K562 (cell line): ENCODE data around the gene GKN1. TPM values are rescaled to one million over a fixed set of nuclear protein-coding genes. Genes with fewer than 3 reads are reported as not detected.

Source experiments
- ATAC-seq: fragments of 200-7000 bp; cut with Tn5 transposase; 3 replicates; pipeline ENCODE4 v1.9.1; 2020; ENCODE audit warnings: moderate library complexity
- BruUV-seq: library from RNA; stranded (reverse); fragments of 400-500 nt; replicated peaks from 2 replicates; lab custom pipeline; 2021; lab: Mats Ljungman, UMichigan
- CTCF ChIA-PET: fragments of 300-600 bp; formaldehyde crosslinking; extraction: SDS; loops from one replicate; lab custom pipeline; 2021; ENCODE audit warnings: low intra/inter-chr PET ratio; lab: Yijun Ruan, JAX
- POLR2A ChIA-PET: fragments of 300-600, 350-650 bp; sonication (Branson Sonifier 250); formaldehyde crosslinking; extraction: SDS; loops from one replicate; lab custom pipeline; 2021; ENCODE audit warnings: antibody characterized with exemption, inconsistent platforms; lab: Yijun Ruan, JAX
- DNase-seq, 4 experiments: peaks; one replicate each; pipeline versions ENCODE4 v3.0.0 to v3.0.0-alpha.2; 2011 to 2018; ENCODE audit warnings: low spot score in 3 of 4, mixed read lengths in 3 of 4; ENCODE audit errors: extremely low read depth in 1 of 4
- FAIRE-seq: peaks from 2 replicates; lab custom pipeline; 2011; peaks lifted over from hg19 to GRCh38; lab: Jason Lieb, UNC
- H2AFZ ChIP-seq: 2 replicates; pipeline ENCODE4 v1.6.0; 2011; ENCODE audit warnings: low read depth, low read length, control low read depth, inconsistent platforms
- H3K27ac ChIP-seq: fragments of 200-600 bp; 3 replicates; pipeline ENCODE4 v1.8.0; 2011; ENCODE audit warnings: low read depth, mild to moderate bottlenecking, control low read depth, inconsistent platforms, low read length, moderate library complexity, mixed read lengths; ENCODE audit errors: extremely low read depth
- H3K27me3 ChIP-seq, 2 experiments: fragments of 300-600 bp in 1 of 2; 2 replicates in 1 of 2; 3 replicates in 1 of 2; pipeline versions ENCODE4 v1.6.0 to v1.8.0; 2011; ENCODE audit warnings: inconsistent platforms in 2 of 2, low read length in 2 of 2, mild to moderate bottlenecking in 1 of 2, mixed read lengths in 1 of 2, moderate library complexity in 1 of 2; ENCODE audit not compliant: control insufficient read depth in 2 of 2, insufficient read depth in 2 of 2
- H3K36me3 ChIP-seq: fragments of 300-600 bp; 3 replicates; pipeline ENCODE4 v1.8.0; 2011; ENCODE audit warnings: mild to moderate bottlenecking, low read length, inconsistent platforms; ENCODE audit not compliant: control insufficient read depth, insufficient read depth
- H3K4me1 ChIP-seq, 2 experiments: fragments of 200-600 bp in 1 of 2; replicated peaks in 1 of 2; 2 replicates in 1 of 2; 3 replicates in 1 of 2; pipeline versions ENCODE4 v1.5.1 to v1.8.0; 2011; ENCODE audit warnings: inconsistent platforms in 2 of 2, low read length in 2 of 2, mild to moderate bottlenecking in 1 of 2, mixed read lengths in 1 of 2, moderate library complexity in 1 of 2; ENCODE audit not compliant: control insufficient read depth in 2 of 2, insufficient read depth in 2 of 2
- H3K4me2 ChIP-seq: 2 replicates; pipeline ENCODE4 v1.6.1; 2011; ENCODE audit warnings: low read length, control low read depth, inconsistent platforms, mixed read lengths; ENCODE audit not compliant: insufficient read depth
- H3K4me3 ChIP-seq: fragments of 200-600 bp; sonication (generic), shearing (Covaris generic); 2 replicates; pipeline ENCODE4 v1.5.1; 2016; ENCODE audit warnings: control low read depth, inconsistent platforms
- H3K79me2 ChIP-seq: fragments of 200-600 bp; 3 replicates; pipeline ENCODE4 v1.8.0; 2011; ENCODE audit warnings: low read length, inconsistent platforms; ENCODE audit not compliant: control insufficient read depth, insufficient read depth
- H3K9ac ChIP-seq, 2 experiments: 2 replicates each; pipeline versions ENCODE4 v1.6.0 to v1.6.1; 2011; ENCODE audit warnings: low read depth in 2 of 2, low read length in 2 of 2, control low read depth in 1 of 2, inconsistent platforms in 1 of 2, mild to moderate bottlenecking in 1 of 2, mixed read lengths in 1 of 2; ENCODE audit not compliant: insufficient read depth in 1 of 2
- H3K9me1 ChIP-seq: one replicate; pipeline ENCODE4 v1.6.0; 2011; ENCODE audit warnings: inconsistent platforms, mild to moderate bottlenecking, low read length, moderate library complexity; ENCODE audit not compliant: control insufficient read depth, insufficient read depth
- H3K9me3 ChIP-seq: replicated peaks from 2 replicates; pipeline ENCODE4 v1.5.1; 2011; ENCODE audit warnings: low read depth, low read length, inconsistent platforms; ENCODE audit not compliant: control insufficient read depth, insufficient read depth
- H4K20me1 ChIP-seq: replicated peaks from 2 replicates; pipeline ENCODE4 v1.6.1; 2011; ENCODE audit warnings: low read length, inconsistent platforms, mixed read lengths; ENCODE audit not compliant: control insufficient read depth, insufficient read depth
- CHD2 ChIP-seq: IDR thresholded peaks from 2 replicates; pipeline ENCODE4 v1.6.1; 2011; ENCODE audit warnings: low read depth, low read length
- LEF1 ChIP-seq: fragments of 450-650 bp; IDR thresholded peaks from 2 replicates; pipeline ENCODE4 v1.6.1; 2016; ENCODE audit warnings: mild to moderate bottlenecking
- WGBS: fragments of 100-300 bp; shearing (Covaris generic); methylation state at CpG from one replicate; pipeline ENCODE4 v1.1.6; 2016; ENCODE audit warnings: low coverage, mixed read lengths; ENCODE audit not compliant: insufficient coverage; ENCODE audit errors: missing lambda C conversion rate; 5-methylcytosine and 5-hydroxymethylcytosine counted together
- in situ Hi-C: fragments of 300-500 bp; cut with MboI; formaldehyde crosslinking; loops from 4 replicates; pipeline ENCODE4 v1.15.0; 2018; ENCODE audit warnings: inconsistent platforms, mixed read lengths
- intact Hi-C: fragments of 100-400 bp; cut with micrococcal nuclease; formaldehyde crosslinking; loops from 2 replicates; pipeline ENCODE4 v1.14.2; 2022
- polyA plus RNA-seq, 8 experiments: library from polyadenylated mRNA; depleted of rRNA in 4 of 8; stranded (reverse) in 5 of 8; unstranded in 3 of 8; fragments of >200 nt; fragmentation: Nextera tagmentation in 2 of 8; fragmentation: Illumina TruSeq in 1 of 8; extraction: Ambion mirVana in 2 of 8; extraction: Trizol in 1 of 8; gene quantifications; 2 replicates each; pipeline versions ENCODE4 v1.2.1 to v1.2.3, GENCODE V29; 2011 to 2014; ENCODE audit warnings: inconsistent platforms in 1 of 8, missing spikeins in 1 of 8
- total RNA-seq, 7 experiments: library from RNA; depleted of rRNA in 6 of 7; stranded (reverse); fragments of >200 nt in 6 of 7; fragmentation: Illumina TruSeq in 2 of 7; extraction: Trizol in 2 of 7; gene quantifications; 2 replicates each; pipeline versions ENCODE4 v1.2.1 to v1.2.3, GENCODE V29; 2011 to 2021; ENCODE audit warnings: low replicate concordance in 1 of 7
- TF ChIP-seq, protein P1 (sequence below): sonication (generic); formaldehyde crosslinking; IDR thresholded peaks from 2 replicates; pipeline ENCODE4 v1.4.0; 2020; ENCODE audit warnings: mild to moderate bottlenecking, missing genetic modification reagents
- TF ChIP-seq, protein P2 (sequence below): sonication (generic); formaldehyde crosslinking; IDR thresholded peaks from 2 replicates; pipeline ENCODE4 v1.8.1; 2023; ENCODE audit warnings: missing genetic modification reagents, mild to moderate bottlenecking, borderline replicate concordance

GKN1 gene
- total and polyA plus RNA-seq, 9 of the 15 experiments (the other 6 are each of a cell fraction or from before 2014, with no cell fraction given), result not detected

DNA sequence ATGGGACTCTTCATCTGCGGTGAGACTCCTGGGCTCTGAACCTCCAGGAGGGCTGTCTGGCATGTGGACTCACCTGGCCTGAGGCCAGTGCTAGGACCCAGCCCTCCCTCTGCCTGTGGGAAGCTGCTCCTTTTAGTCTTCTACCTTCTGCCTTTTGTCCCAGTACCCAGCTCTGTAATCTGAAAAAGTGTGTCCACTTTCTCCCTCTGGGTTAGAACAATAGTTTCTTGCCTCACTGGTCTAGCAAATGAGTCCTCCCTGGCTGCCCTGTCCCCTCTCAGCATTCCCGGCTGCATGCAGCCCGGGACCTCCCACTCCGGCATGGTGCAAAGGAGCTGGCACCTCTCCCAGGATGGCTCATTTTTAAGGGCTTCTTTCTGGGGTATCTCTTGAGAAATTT lies 47.6 kb upstream of the GKN1 start (continued):
- TF ChIP-seq, protein P1, sequence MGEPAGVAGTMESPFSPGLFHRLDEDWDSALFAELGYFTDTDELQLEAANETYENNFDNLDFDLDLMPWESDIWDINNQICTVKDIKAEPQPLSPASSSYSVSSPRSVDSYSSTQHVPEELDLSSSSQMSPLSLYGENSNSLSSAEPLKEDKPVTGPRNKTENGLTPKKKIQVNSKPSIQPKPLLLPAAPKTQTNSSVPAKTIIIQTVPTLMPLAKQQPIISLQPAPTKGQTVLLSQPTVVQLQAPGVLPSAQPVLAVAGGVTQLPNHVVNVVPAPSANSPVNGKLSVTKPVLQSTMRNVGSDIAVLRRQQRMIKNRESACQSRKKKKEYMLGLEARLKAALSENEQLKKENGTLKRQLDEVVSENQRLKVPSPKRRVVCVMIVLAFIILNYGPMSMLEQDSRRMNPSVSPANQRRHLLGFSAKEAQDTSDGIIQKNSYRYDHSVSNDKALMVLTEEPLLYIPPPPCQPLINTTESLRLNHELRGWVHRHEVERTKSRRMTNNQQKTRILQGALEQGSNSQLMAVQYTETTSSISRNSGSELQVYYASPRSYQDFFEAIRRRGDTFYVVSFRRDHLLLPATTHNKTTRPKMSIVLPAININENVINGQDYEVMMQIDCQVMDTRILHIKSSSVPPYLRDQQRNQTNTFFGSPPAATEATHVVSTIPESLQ, result no peak
- TF ChIP-seq, all 486 proteins: peak for 0

DNA sequence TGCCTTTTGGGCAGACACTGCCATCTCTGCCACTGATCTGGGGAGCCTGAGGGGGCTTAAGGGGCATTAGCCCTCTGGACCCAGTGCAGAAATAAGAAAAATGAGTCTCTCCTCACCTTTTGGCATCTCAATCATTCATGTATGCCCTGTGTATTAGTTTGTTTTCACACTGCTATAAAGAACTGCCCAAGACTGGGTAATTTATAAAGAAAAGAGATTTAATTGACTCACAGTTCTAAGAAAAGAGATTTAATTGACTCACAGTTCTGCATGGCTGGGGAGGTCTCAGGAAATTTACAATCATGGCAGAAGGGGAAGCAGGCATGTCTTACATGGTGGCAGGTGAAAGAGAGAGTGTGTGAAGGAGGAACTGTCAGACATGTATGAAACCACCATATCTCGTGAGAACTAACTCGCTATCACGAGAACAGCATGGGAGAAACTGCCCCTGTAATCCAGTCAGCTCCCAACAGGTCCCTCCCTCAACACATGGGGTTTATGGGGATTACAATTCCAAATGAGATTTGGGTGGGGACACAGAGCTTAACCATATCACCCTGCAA lies 43.2 kb upstream of the GKN1 start:
- POLR2A ChIA-PET, result no interaction called here
- CTCF ChIA-PET, result no interaction called here
- peak; percentile 80 for TF ChIP-seq CHD2
- TF ChIP-seq, protein P2, sequence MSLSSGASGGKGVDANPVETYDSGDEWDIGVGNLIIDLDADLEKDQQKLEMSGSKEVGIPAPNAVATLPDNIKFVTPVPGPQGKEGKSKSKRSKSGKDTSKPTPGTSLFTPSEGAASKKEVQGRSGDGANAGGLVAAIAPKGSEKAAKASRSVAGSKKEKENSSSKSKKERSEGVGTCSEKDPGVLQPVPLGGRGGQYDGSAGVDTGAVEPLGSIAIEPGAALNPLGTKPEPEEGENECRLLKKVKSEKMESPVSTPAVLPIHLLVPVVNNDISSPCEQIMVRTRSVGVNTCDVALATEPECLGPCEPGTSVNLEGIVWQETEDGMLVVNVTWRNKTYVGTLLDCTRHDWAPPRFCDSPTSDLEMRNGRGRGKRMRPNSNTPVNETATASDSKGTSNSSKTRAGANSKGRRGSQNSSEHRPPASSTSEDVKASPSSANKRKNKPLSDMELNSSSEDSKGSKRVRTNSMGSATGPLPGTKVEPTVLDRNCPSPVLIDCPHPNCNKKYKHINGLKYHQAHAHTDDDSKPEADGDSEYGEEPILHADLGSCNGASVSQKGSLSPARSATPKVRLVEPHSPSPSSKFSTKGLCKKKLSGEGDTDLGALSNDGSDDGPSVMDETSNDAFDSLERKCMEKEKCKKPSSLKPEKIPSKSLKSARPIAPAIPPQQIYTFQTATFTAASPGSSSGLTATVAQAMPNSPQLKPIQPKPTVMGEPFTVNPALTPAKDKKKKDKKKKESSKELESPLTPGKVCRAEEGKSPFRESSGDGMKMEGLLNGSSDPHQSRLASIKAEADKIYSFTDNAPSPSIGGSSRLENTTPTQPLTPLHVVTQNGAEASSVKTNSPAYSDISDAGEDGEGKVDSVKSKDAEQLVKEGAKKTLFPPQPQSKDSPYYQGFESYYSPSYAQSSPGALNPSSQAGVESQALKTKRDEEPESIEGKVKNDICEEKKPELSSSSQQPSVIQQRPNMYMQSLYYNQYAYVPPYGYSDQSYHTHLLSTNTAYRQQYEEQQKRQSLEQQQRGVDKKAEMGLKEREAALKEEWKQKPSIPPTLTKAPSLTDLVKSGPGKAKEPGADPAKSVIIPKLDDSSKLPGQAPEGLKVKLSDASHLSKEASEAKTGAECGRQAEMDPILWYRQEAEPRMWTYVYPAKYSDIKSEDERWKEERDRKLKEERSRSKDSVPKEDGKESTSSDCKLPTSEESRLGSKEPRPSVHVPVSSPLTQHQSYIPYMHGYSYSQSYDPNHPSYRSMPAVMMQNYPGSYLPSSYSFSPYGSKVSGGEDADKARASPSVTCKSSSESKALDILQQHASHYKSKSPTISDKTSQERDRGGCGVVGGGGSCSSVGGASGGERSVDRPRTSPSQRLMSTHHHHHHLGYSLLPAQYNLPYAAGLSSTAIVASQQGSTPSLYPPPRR, result no peak
- TF ChIP-seq LEF1, result no peak

More for the DNA sequence above, 43.2 kb upstream of the GKN1 start:
- no peak overlapping the region for H3K4me3 ChIP-seq
- no peak for DNase-seq
- intact Hi-C loops, result no loop called here
- no peak overlapping the region for H3K4me2 ChIP-seq
- H3K9ac ChIP-seq, result no peak overlapping the region
- FAIRE-seq, result no peak
- in situ Hi-C loops, result no loop called here
- no peaks in the 10 kb centered on the region for H3K4me1 ChIP-seq
- peaks cover 5 to 30% of the 10 kb centered on the region in 2 experiments; a peak in 4 of 5 replicates for H3K27me3 ChIP-seq
- H3K36me3 ChIP-seq, result no peaks in the 10 kb centered on the region
- H3K79me2 ChIP-seq, result no peaks in the 10 kb centered on the region
- H3K27ac ChIP-seq, result no peak overlapping the region
- no peaks in the 10 kb centered on the region for H4K20me1 ChIP-seq
- no peak overlapping the region for H2AFZ ChIP-seq
- WGBS, result 0% methylated on average over 3 of the region's 3 CpGs
- H3K9me3 ChIP-seq, result no peaks in the 10 kb centered on the region
- ATAC-seq, result no peak
- no TSS peak for BruUV-seq
- H3K9me1 ChIP-seq, result no peaks in the 10 kb centered on the region
